Measurements from ENCODE around the gene YAE1. TPM values are rescaled to one million over a fixed set of nuclear protein-coding genes. Genes with fewer than 3 reads are reported as not detected.

YAE1 gene
- total and polyA plus RNA-seq, 2 of the 13 experiments (the other 11 are each of a cell fraction or from before 2014, with no cell fraction given) = 18.7 to 28.3 TPM

- FAIRE-seq = no peak
- in situ Hi-C loops (cut with HindIII; ENCODE audit: extremely low pct_ligation_motif_present, low pct_unique_long_range_greater_than_20kb) = no loop called here
- intact Hi-C loops (cut with micrococcal nuclease; ENCODE audit: unreplicated experiment) = no loop called here
Measured at GRCh38 chr7:39618868-39619267, 52.7 kb downstream of the YAE1 start.

DNA sequence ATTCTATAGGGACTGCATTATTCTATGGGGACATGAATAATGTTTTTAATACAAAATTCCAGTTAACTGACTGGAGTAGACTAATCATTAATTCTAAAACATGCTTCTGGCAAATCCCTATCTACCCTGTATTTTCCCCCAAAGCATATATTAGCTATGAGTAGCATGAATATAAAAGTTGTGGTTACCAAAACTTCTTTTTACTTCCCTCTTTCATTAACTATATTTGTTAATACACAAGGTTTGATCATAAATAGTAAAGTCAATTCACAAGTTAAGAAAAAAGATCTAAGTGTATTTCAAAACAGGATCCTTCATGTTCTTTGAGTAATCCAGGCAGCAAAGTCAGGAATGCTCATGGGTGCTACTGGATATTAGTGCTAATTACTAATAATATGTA is 54.3 kb downstream of the YAE1 start:
- Histone ChIP-seq H3K4me1 (ENCODE audit: insufficient read depth, low read length) (peaks cover 22% of the 10 kb centered on the region), H3K4me2 (ENCODE audit: low read depth, low read length) (no peak overlapping the region), H3K79me2 (ENCODE audit: insufficient read depth, low read length) (peaks cover 18% of the 10 kb centered on the region), H3K27me3 (ENCODE audit: control insufficient read depth in 1 of 2, insufficient read depth in 2 of 2, low read length in 2 of 2) (no peaks in the 10 kb centered on the region), H4K20me1 (ENCODE audit: insufficient read depth, low read length) (peaks cover 6% of the 10 kb centered on the region; the same call in 1 of the 2 replicates), H3K9me3 (ENCODE audit: low read length) (no peaks in the 10 kb centered on the region), H2AFZ (ENCODE audit: low read length) (no peak overlapping the region), H3K4me3 (replicated peaks in 1 of 3; ENCODE audit: insufficient read depth in 1 of 3, low read depth in 2 of 3, low read length in 3 of 3) (no peak overlapping the region), H3K9ac (ENCODE audit: insufficient read depth, low read depth, low read length) (no peak overlapping the region), H3K36me3 (replicated peaks in 1 of 2; ENCODE audit: control insufficient read depth in 1 of 2, insufficient read depth in 2 of 2, low read length in 2 of 2) (no peaks in the 10 kb centered on the region), H3K27ac (ENCODE audit: extremely low read length, insufficient read depth, low read length) (no peak overlapping the region)
- intact Hi-C loops (cut with micrococcal nuclease; ENCODE audit: unreplicated experiment) (no loop called here), in situ Hi-C loops (cut with HindIII; ENCODE audit: extremely low pct_ligation_motif_present, low pct_unique_long_range_greater_than_20kb) (no loop called here)
- FAIRE-seq (no peak), DNase-seq (ENCODE audit: low spot score) (no peak), ATAC-seq (no peak)
- TF ChIP-seq XRCC5 (optimal IDR thresholded peaks at IDR 0.05; ENCODE audit: low read length) (no peak), MLX (CRISPR knock-in tag; IDR thresholded peaks at IDR 0.05) (no peak), TEAD2 (CRISPR knock-in tag; IDR thresholded peaks at IDR 0.05) (no peak), ONECUT2 (CRISPR knock-in tag; IDR thresholded peaks at IDR 0.05) (no peak), FOXC1 (CRISPR knock-in tag; IDR thresholded peaks at IDR 0.05; ENCODE audit: borderline replicate concordance) (no peak), MZF1 (CRISPR knock-in tag; IDR thresholded peaks at IDR 0.05; ENCODE audit: borderline replicate concordance) (no peak)
- TF ChIP-seq, protein P1, sequence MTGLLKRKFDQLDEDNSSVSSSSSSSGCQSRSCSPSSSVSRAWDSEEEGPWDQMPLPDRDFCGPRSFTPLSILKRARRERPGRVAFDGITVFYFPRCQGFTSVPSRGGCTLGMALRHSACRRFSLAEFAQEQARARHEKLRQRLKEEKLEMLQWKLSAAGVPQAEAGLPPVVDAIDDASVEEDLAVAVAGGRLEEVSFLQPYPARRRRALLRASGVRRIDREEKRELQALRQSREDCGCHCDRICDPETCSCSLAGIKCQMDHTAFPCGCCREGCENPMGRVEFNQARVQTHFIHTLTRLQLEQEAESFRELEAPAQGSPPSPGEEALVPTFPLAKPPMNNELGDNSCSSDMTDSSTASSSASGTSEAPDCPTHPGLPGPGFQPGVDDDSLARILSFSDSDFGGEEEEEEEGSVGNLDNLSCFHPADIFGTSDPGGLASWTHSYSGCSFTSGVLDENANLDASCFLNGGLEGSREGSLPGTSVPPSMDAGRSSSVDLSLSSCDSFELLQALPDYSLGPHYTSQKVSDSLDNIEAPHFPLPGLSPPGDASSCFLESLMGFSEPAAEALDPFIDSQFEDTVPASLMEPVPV (CRISPR knock-in tag; IDR thresholded peaks at IDR 0.05) = no peak
- TF ChIP-seq, protein P2, sequence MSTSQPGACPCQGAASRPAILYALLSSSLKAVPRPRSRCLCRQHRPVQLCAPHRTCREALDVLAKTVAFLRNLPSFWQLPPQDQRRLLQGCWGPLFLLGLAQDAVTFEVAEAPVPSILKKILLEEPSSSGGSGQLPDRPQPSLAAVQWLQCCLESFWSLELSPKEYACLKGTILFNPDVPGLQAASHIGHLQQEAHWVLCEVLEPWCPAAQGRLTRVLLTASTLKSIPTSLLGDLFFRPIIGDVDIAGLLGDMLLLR (CRISPR knock-in tag; IDR thresholded peaks at IDR 0.05) = no peak
- TF ChIP-seq, protein P3, sequence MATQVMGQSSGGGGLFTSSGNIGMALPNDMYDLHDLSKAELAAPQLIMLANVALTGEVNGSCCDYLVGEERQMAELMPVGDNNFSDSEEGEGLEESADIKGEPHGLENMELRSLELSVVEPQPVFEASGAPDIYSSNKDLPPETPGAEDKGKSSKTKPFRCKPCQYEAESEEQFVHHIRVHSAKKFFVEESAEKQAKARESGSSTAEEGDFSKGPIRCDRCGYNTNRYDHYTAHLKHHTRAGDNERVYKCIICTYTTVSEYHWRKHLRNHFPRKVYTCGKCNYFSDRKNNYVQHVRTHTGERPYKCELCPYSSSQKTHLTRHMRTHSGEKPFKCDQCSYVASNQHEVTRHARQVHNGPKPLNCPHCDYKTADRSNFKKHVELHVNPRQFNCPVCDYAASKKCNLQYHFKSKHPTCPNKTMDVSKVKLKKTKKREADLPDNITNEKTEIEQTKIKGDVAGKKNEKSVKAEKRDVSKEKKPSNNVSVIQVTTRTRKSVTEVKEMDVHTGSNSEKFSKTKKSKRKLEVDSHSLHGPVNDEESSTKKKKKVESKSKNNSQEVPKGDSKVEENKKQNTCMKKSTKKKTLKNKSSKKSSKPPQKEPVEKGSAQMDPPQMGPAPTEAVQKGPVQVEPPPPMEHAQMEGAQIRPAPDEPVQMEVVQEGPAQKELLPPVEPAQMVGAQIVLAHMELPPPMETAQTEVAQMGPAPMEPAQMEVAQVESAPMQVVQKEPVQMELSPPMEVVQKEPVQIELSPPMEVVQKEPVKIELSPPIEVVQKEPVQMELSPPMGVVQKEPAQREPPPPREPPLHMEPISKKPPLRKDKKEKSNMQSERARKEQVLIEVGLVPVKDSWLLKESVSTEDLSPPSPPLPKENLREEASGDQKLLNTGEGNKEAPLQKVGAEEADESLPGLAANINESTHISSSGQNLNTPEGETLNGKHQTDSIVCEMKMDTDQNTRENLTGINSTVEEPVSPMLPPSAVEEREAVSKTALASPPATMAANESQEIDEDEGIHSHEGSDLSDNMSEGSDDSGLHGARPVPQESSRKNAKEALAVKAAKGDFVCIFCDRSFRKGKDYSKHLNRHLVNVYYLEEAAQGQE (IDR thresholded peaks at IDR 0.05; ENCODE audit: borderline replicate concordance in 1 of 2, low read depth in 1 of 2, low read length in 2 of 2) = no peak
- ChIA-PET POLR2A (interaction anchor here (1.4 kb wide), 1 partner anchor 14 kb away, joined by 3 read pairs; no protein-coding TSS in a partner anchor), CTCF (ENCODE audit: low intra/inter-chr PET ratio, low total read pairs) (no interaction called here)
- BruUV-seq (replicated peaks) = no TSS peak

More at GRCh38 chr7:39618868-39619267, 52.7 kb downstream of the YAE1 start:
- no peak overlapping the region for H3K27ac ChIP-seq (ENCODE audit: extremely low read length, insufficient read depth, low read length)
- DNase-seq (ENCODE audit: low spot score) (no peak), ATAC-seq (no peak)
- no TSS peak for BruUV-seq (replicated peaks)
- H3K27me3 ChIP-seq (ENCODE audit: control insufficient read depth in 1 of 2, insufficient read depth in 2 of 2, low read length in 2 of 2) = no peaks in the 10 kb centered on the region
- ChIA-PET POLR2A (no interaction called here), CTCF (ENCODE audit: low intra/inter-chr PET ratio, low total read pairs) (no interaction called here)
- H3K9me3 ChIP-seq (ENCODE audit: low read length) = no peaks in the 10 kb centered on the region
- no peak overlapping the region for H2AFZ ChIP-seq (ENCODE audit: low read length)
- no peak overlapping the region for H3K9ac ChIP-seq (ENCODE audit: insufficient read depth, low read depth, low read length)
- H4K20me1 ChIP-seq (ENCODE audit: insufficient read depth, low read length) = no peaks in the 10 kb centered on the region
- H3K36me3 ChIP-seq (replicated peaks in 1 of 2; ENCODE audit: control insufficient read depth in 1 of 2, insufficient read depth in 2 of 2, low read length in 2 of 2) = no peaks in the 10 kb centered on the region
- H3K79me2 ChIP-seq (ENCODE audit: insufficient read depth, low read length) = peaks cover 2% of the 10 kb centered on the region
- 90% methylated on average over 4 of the region's 4 CpGs for WGBS (ENCODE audit: low lambda C conversion rate)
- TF ChIP-seq CREB1 (IDR thresholded peaks at IDR 0.05) (peak; percentile 52; the same call in 1 of the 2 replicates), CREB1 (CRISPR knock-in tag; IDR thresholded peaks at IDR 0.05) (no peak), ATF7 (IDR thresholded peaks at IDR 0.05) (peak; percentile 70), ATF7 (CRISPR knock-in tag; IDR thresholded peaks at IDR 0.05) (no peak), ZSCAN9 (CRISPR knock-in tag; IDR thresholded peaks at IDR 0.05; ENCODE audit: borderline replicate concordance) (no peak)
- peaks cover 16% of the 10 kb centered on the region for H3K4me1 ChIP-seq (ENCODE audit: insufficient read depth, low read length)
- H3K4me3 ChIP-seq (replicated peaks in 1 of 3; ENCODE audit: insufficient read depth in 1 of 3, low read depth in 2 of 3, low read length in 3 of 3) = no peak overlapping the region
- H3K4me2 ChIP-seq (ENCODE audit: low read depth, low read length) = no peak overlapping the region

All from HepG2 (cell line).